Measurements from ENCODE around the gene ZCCHC24.

The ZCCHC24 gene

DNA sequence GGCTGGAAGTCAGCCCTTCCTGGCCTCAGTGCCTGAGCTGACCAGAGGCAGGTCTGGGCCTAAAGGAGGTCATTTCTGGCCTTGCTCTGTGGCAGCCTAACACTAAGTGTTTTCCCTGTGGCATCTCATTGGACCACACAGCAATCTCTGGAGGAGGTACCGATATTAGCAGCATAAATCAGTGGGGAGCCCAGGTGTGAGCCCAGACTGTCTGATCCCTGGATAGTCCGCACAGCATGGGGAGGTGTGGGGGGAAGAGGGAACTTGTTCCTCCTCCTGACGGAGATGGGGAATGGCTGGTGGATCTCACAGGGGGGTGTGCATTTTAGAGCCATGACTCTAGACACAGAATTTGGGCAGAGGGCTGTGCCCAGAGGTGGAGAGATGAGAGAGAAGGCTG, 109.1 kb downstream of the ZCCHC24 start:
- WGBS (ENCODE audit: extremely low coverage, insufficient coverage, low lambda C conversion rate): no CpG with 5 or more reads among the region's 3 CpGs
- no peak for DNase-seq
- Histone ChIP-seq H3K23ac (ENCODE audit: low read length) (no peak overlapping the region), H4K8ac (ENCODE audit: low read depth, low read length) (no peak overlapping the region), H3K56ac (ENCODE audit: low read length) (no peak overlapping the region), H4K5ac (ENCODE audit: low read length) (no peak overlapping the region), H2BK15ac (replicated peaks; ENCODE audit: low read depth) (no peak overlapping the region), H3K36me3 (ENCODE audit: control insufficient read depth, insufficient read depth, low read length) (no peaks in the 10 kb centered on the region), H3K9ac (ENCODE audit: low read length) (no peak overlapping the region), H3K4me3 (ENCODE audit: low read length) (no peak overlapping the region), H3K4me1 (ENCODE audit: control insufficient read depth, low read depth, low read length) (no peaks in the 10 kb centered on the region), H3K18ac (ENCODE audit: low read length) (no peak overlapping the region), H3K27ac (ENCODE audit: low read depth, low read length) (peak overlapping the region; percentile 39), H3K79me2 (ENCODE audit: control insufficient read depth, insufficient read depth, low read length) (no peaks in the 10 kb centered on the region), H3K79me1 (ENCODE audit: low read length) (no peaks in the 10 kb centered on the region), H2AK5ac (ENCODE audit: low read length) (no peak overlapping the region), H3K4me2 (ENCODE audit: low read length) (no peak overlapping the region), H2BK5ac (ENCODE audit: low read length) (no peak overlapping the region), H2BK120ac (ENCODE audit: low read depth, low read length) (no peak overlapping the region), H3K27me3 (ENCODE audit: insufficient read depth, low read length, poor library complexity) (no peaks in the 10 kb centered on the region), H3K4ac (ENCODE audit: low read depth, low read length) (no peak overlapping the region)

DNA sequence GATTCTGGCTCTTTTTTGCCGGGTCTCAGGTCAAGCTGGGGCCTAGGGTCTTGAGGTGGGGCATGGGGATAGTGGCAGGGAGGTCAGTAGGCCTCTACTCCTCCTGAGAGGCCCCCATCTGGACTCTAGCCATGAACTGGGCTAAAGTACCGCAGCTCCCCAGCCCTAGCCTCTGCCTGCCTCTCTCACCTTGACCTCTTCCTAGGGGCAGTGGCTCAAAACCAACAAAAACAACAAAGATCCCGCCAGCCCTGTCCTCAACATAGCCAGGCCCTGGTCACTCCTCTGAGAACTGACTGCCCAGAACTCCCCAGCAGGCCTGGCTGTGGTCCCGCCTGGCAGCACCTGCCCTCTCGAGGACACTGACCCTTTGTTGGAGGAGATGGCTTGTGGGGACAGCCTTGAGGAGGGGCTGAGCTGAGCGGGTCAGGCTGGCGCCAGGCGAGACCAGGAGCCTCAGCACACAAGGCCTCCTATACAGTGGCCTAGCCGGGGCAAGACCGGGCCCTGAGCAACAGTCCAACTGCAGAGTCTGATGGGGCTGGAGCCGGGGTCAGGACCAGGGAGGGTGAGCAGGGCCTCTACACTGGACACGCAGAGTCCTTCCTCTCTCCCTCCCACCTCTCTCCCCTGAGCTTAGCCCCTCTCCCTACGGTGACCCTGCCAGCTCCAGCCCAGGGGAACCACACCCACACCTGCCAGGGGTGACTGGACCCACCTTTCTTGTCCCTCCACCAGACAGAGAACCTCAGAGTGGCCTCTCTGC, 109.8 kb downstream of the ZCCHC24 start:
- Histone ChIP-seq H3K18ac (ENCODE audit: low read length) (no peak overlapping the region), H3K36me3 (ENCODE audit: control insufficient read depth, insufficient read depth, low read length) (no peaks in the 10 kb centered on the region), H3K79me2 (ENCODE audit: control insufficient read depth, insufficient read depth, low read length) (no peaks in the 10 kb centered on the region), H3K4ac (ENCODE audit: low read depth, low read length) (no peak overlapping the region), H4K8ac (ENCODE audit: low read depth, low read length) (no peak overlapping the region), H3K4me2 (ENCODE audit: low read length) (no peak overlapping the region), H3K23ac (ENCODE audit: low read length) (no peak overlapping the region), H3K4me3 (ENCODE audit: low read length) (no peak overlapping the region), H3K56ac (ENCODE audit: low read length) (no peak overlapping the region), H2BK120ac (ENCODE audit: low read depth, low read length) (no peak overlapping the region), H4K5ac (ENCODE audit: low read length) (no peak overlapping the region), H3K9ac (ENCODE audit: low read length) (no peak overlapping the region), H3K79me1 (ENCODE audit: low read length) (no peaks in the 10 kb centered on the region), H2BK15ac (replicated peaks; ENCODE audit: low read depth) (no peak overlapping the region), H3K27me3 (ENCODE audit: insufficient read depth, low read length, poor library complexity) (no peaks in the 10 kb centered on the region), H2BK5ac (ENCODE audit: low read length) (no peak overlapping the region), H2AK5ac (ENCODE audit: low read length) (no peak overlapping the region), H3K27ac (ENCODE audit: low read depth, low read length) (peak overlapping the region; percentile 39), H3K4me1 (ENCODE audit: control insufficient read depth, low read depth, low read length) (no peaks in the 10 kb centered on the region)
- DNase-seq: no peak
- WGBS (ENCODE audit: extremely low coverage, insufficient coverage, low lambda C conversion rate): no CpG with 5 or more reads among the region's 13 CpGs

DNA sequence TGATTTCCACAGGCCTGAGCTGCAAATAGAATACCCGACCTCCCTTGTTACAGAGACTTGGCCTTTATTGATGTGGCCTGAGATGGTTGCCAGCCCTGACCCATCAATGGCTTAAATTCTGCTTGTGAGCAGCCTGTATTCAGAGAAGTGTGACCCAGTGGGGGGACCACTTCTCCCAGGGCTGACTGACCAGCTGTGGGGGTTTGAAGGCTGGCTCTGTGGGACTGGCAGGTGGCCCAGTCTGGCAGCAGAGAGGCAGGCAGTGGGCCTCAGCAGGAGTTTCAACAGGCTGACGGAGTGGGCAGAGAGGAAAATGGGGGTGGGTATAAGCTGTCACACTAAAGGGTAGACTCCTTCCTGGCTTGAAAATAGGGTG, 110.3 kb downstream of the ZCCHC24 start:
- no peaks in the 10 kb centered on the region for H3K36me3 ChIP-seq (ENCODE audit: control insufficient read depth, insufficient read depth, low read length)
- H4K8ac ChIP-seq (ENCODE audit: low read depth, low read length): no peak overlapping the region
- no peak for DNase-seq
- no peak overlapping the region for H3K9ac ChIP-seq (ENCODE audit: low read length)
- no peak overlapping the region for H2BK120ac ChIP-seq (ENCODE audit: low read depth, low read length)
- H3K27ac ChIP-seq (ENCODE audit: low read depth, low read length): no peak overlapping the region
- H3K27me3 ChIP-seq (ENCODE audit: insufficient read depth, low read length, poor library complexity): no peaks in the 10 kb centered on the region
- H3K56ac ChIP-seq (ENCODE audit: low read length): no peak overlapping the region
- no peak overlapping the region for H2BK15ac ChIP-seq (replicated peaks; ENCODE audit: low read depth)
- H4K5ac ChIP-seq (ENCODE audit: low read length): no peak overlapping the region
- H3K4ac ChIP-seq (ENCODE audit: low read depth, low read length): no peak overlapping the region
- H3K4me3 ChIP-seq (ENCODE audit: low read length): no peak overlapping the region
- no peaks in the 10 kb centered on the region for H3K79me2 ChIP-seq (ENCODE audit: control insufficient read depth, insufficient read depth, low read length)
- no CpG with 5 or more reads among the region's 2 CpGs for WGBS (ENCODE audit: extremely low coverage, insufficient coverage, low lambda C conversion rate)
- H3K4me1 ChIP-seq (ENCODE audit: control insufficient read depth, low read depth, low read length): no peaks in the 10 kb centered on the region
- H2BK5ac ChIP-seq (ENCODE audit: low read length): no peak overlapping the region
- no peak overlapping the region for H2AK5ac ChIP-seq (ENCODE audit: low read length)
- H3K79me1 ChIP-seq (ENCODE audit: low read length): no peaks in the 10 kb centered on the region
- H3K4me2 ChIP-seq (ENCODE audit: low read length): no peak overlapping the region
- no peak overlapping the region for H3K23ac ChIP-seq (ENCODE audit: low read length)
- H3K18ac ChIP-seq (ENCODE audit: low read length): no peak overlapping the region

DNA sequence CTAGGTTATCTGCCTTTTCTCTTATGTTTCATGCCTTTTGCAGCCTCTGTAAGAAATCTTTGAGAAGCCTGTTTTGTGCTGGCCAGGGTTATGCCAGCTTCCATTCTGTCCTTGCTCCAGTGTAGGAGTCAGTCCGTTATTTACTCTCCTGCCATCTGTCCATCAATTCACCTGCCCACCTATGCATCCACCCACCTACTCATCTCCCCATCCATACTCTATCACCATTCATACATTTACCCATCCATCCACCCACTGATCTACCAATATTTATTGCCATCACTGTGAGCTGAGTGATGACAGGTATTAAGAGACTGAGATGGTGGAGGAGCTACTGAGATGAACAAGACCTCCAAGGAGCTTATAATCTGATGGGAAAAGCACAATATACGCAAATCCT, 110.9 kb downstream of the ZCCHC24 start:
- no CpG with 5 or more reads among the region's 2 CpGs for WGBS (ENCODE audit: extremely low coverage, insufficient coverage, low lambda C conversion rate)

DNA sequence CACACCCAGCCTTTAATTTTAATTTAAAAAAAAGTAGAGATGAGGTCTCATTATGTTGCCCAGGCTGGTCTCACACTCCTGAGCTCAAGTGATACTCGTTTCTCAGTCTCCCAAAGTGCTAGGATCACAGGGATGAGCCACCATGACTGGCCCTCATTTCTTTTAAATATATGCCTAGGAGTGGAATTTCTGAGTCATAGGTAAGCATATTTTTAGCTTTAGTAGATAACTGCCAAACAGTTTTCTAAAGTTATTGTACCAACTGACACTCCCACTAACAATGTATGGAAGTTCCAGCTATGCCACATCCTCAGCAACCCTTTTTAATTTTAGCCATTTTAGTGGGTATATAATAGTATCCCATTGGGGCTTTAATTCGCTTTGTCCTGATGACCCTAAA, 111.9 kb downstream of the ZCCHC24 start:
- H4K8ac ChIP-seq (ENCODE audit: low read depth, low read length): no peak overlapping the region
- H2BK120ac ChIP-seq (ENCODE audit: low read depth, low read length): no peak overlapping the region
- H2BK5ac ChIP-seq (ENCODE audit: low read length): no peak overlapping the region
- no peak overlapping the region for H3K27ac ChIP-seq (ENCODE audit: low read depth, low read length)
- H2AK5ac ChIP-seq (ENCODE audit: low read length): no peak overlapping the region
- H3K9ac ChIP-seq (ENCODE audit: low read length): no peak overlapping the region
- H3K4me1 ChIP-seq (ENCODE audit: control insufficient read depth, low read depth, low read length): no peaks in the 10 kb centered on the region
- no peaks in the 10 kb centered on the region for H3K36me3 ChIP-seq (ENCODE audit: control insufficient read depth, insufficient read depth, low read length)
- no peak overlapping the region for H3K4me2 ChIP-seq (ENCODE audit: low read length)
- H3K18ac ChIP-seq (ENCODE audit: low read length): no peak overlapping the region
- no peak overlapping the region for H3K4ac ChIP-seq (ENCODE audit: low read depth, low read length)
- no peak overlapping the region for H4K5ac ChIP-seq (ENCODE audit: low read length)
- DNase-seq: no peak
- H3K79me2 ChIP-seq (ENCODE audit: control insufficient read depth, insufficient read depth, low read length): no peaks in the 10 kb centered on the region
- H3K79me1 ChIP-seq (ENCODE audit: low read length): no peaks in the 10 kb centered on the region
- H3K4me3 ChIP-seq (ENCODE audit: low read length): no peak overlapping the region
- H3K56ac ChIP-seq (ENCODE audit: low read length): no peak overlapping the region
- H3K23ac ChIP-seq (ENCODE audit: low read length): no peak overlapping the region
- no peaks in the 10 kb centered on the region for H3K27me3 ChIP-seq (ENCODE audit: insufficient read depth, low read length, poor library complexity)
- no CpG with 5 or more reads among the region's 2 CpGs for WGBS (ENCODE audit: extremely low coverage, insufficient coverage, low lambda C conversion rate)
- H2BK15ac ChIP-seq (replicated peaks; ENCODE audit: low read depth): no peak overlapping the region

More for the DNA sequence above, 110.9 kb downstream of the ZCCHC24 start:
- Histone ChIP-seq H3K79me2 (ENCODE audit: control insufficient read depth, insufficient read depth, low read length) (no peaks in the 10 kb centered on the region), H3K27me3 (ENCODE audit: insufficient read depth, low read length, poor library complexity) (no peaks in the 10 kb centered on the region), H3K18ac (ENCODE audit: low read length) (no peak overlapping the region), H3K36me3 (ENCODE audit: control insufficient read depth, insufficient read depth, low read length) (no peaks in the 10 kb centered on the region), H3K4me3 (ENCODE audit: low read length) (no peak overlapping the region), H3K4me2 (ENCODE audit: low read length) (no peak overlapping the region), H2BK120ac (ENCODE audit: low read depth, low read length) (no peak overlapping the region), H2BK15ac (replicated peaks; ENCODE audit: low read depth) (no peak overlapping the region), H3K27ac (ENCODE audit: low read depth, low read length) (no peak overlapping the region), H2BK5ac (ENCODE audit: low read length) (no peak overlapping the region), H4K8ac (ENCODE audit: low read depth, low read length) (no peak overlapping the region), H4K5ac (ENCODE audit: low read length) (no peak overlapping the region), H3K4ac (ENCODE audit: low read depth, low read length) (no peak overlapping the region), H3K4me1 (ENCODE audit: control insufficient read depth, low read depth, low read length) (no peaks in the 10 kb centered on the region), H3K56ac (ENCODE audit: low read length) (no peak overlapping the region), H3K79me1 (ENCODE audit: low read length) (no peaks in the 10 kb centered on the region), H2AK5ac (ENCODE audit: low read length) (no peak overlapping the region), H3K23ac (ENCODE audit: low read length) (no peak overlapping the region), H3K9ac (ENCODE audit: low read length) (no peak overlapping the region)
- DNase-seq: no peak

Data from mesendoderm (in vitro differentiated cells).